ENCODE measurements around the gene SEMA3C.

SEMA3C gene

DNA sequence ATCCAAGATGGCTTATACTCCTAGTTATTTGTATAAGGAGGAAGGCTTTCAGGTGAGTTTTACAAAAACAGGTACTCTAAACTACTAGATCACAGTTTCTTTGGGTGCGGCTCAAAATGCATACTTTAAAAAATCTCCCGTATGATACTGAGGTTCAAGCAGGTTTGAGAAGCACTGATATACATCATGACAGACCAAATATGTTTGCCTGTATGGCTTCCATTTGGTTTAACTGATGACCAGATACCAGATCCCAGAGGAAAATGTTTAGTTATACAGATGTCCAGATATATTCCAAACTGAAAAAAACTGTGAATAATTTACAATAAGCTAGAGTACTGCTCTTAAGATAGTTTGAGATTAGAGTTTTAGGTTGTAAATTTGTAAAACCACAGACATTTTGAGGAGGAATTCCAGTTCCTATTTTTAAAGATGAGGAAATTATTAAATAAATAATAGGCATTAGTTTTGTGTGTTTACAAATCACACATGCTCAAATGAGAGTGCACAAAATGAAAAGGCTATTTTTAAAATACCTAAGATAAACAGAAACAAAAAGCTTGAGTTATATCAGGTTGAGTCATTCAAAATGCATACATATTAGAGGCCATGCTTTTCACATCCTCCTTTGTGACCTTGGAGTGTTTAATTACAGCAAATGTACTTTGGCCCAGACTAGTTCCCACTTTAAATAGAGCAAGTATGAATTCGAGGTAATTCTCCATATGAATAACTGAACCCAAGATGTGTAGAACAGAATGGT is 60.5 kb downstream of the SEMA3C start:
- DNase-seq: no peak
- Histone ChIP-seq H3K4me3 (ENCODE audit: insufficient read depth, low read depth, low read length, poor library complexity, severe bottlenecking) (no peak overlapping the region), H3K27ac (ENCODE audit: insufficient read depth, low read length, poor library complexity, severe bottlenecking) (no peak overlapping the region), H3K4me1 (ENCODE audit: control insufficient read depth, insufficient read depth, low read length, poor library complexity, severe bottlenecking) (no peaks in the 10 kb centered on the region), H3K27me3 (replicated peaks; ENCODE audit: control insufficient read depth, insufficient read depth, low read length, poor library complexity, severe bottlenecking) (no peaks in the 10 kb centered on the region), H3K9me3 (ENCODE audit: control insufficient read depth, low read length) (no peaks in the 10 kb centered on the region), H3K36me3 (ENCODE audit: control insufficient read depth, insufficient read depth, low read length) (no peaks in the 10 kb centered on the region)

GRCh38 chr7:80856769-80857168 is 62.1 kb downstream of the SEMA3C start:
- no peak overlapping the region for H3K27ac ChIP-seq (ENCODE audit: insufficient read depth, low read length, poor library complexity, severe bottlenecking)
- H3K27me3 ChIP-seq (replicated peaks; ENCODE audit: control insufficient read depth, insufficient read depth, low read length, poor library complexity, severe bottlenecking): no peaks in the 10 kb centered on the region
- H3K9me3 ChIP-seq (ENCODE audit: control insufficient read depth, low read length): no peaks in the 10 kb centered on the region
- no peaks in the 10 kb centered on the region for H3K36me3 ChIP-seq (ENCODE audit: control insufficient read depth, insufficient read depth, low read length)
- no peak for DNase-seq
- H3K4me3 ChIP-seq (ENCODE audit: insufficient read depth, low read depth, low read length, poor library complexity, severe bottlenecking): no peak overlapping the region
- H3K4me1 ChIP-seq (ENCODE audit: control insufficient read depth, insufficient read depth, low read length, poor library complexity, severe bottlenecking): no peaks in the 10 kb centered on the region

DNA sequence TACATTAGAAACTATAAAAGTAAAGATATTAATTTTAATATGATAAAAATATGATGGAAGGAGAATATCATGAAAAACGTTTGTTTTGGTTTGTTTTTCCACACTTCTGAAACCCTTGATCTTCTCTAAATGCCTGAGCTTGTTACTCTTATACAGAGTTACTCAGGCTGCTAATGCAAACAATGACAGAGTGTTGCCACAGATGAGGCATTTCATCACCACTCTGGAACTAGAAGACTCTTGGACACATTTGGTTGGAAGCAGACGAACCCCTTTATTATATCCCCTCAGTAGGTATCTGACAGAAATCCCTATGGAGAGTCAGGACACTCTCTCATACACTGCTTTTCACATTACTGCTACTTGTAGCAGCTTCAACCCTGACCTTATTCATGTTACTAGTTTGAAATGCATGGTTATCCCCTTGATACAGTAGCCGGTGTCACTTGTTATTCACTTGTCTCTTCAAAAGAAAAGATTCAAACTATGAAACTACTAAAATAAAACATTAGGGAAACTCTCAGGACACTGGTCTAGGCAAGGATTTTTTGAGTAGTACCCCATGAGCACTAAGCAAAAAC is 66.9 kb downstream of the SEMA3C start:
- Histone ChIP-seq H3K4me3 (ENCODE audit: insufficient read depth, low read depth, low read length, poor library complexity, severe bottlenecking) (no peak overlapping the region), H3K36me3 (ENCODE audit: control insufficient read depth, insufficient read depth, low read length) (no peaks in the 10 kb centered on the region), H3K27me3 (replicated peaks; ENCODE audit: control insufficient read depth, insufficient read depth, low read length, poor library complexity, severe bottlenecking) (no peaks in the 10 kb centered on the region), H3K9me3 (ENCODE audit: control insufficient read depth, low read length) (no peaks in the 10 kb centered on the region), H3K27ac (ENCODE audit: insufficient read depth, low read length, poor library complexity, severe bottlenecking) (no peak overlapping the region), H3K4me1 (ENCODE audit: control insufficient read depth, insufficient read depth, low read length, poor library complexity, severe bottlenecking) (no peaks in the 10 kb centered on the region)
- no peak for DNase-seq

GRCh38 chr7:80848841-80849240 is 70.0 kb downstream of the SEMA3C start:
- DNase-seq: no peak
- H3K27me3 ChIP-seq (replicated peaks; ENCODE audit: control insufficient read depth, insufficient read depth, low read length, poor library complexity, severe bottlenecking): no peaks in the 10 kb centered on the region
- no peaks in the 10 kb centered on the region for H3K9me3 ChIP-seq (ENCODE audit: control insufficient read depth, low read length)
- no peak overlapping the region for H3K27ac ChIP-seq (ENCODE audit: insufficient read depth, low read length, poor library complexity, severe bottlenecking)
- H3K4me3 ChIP-seq (ENCODE audit: insufficient read depth, low read depth, low read length, poor library complexity, severe bottlenecking): no peak overlapping the region
- no peaks in the 10 kb centered on the region for H3K4me1 ChIP-seq (ENCODE audit: control insufficient read depth, insufficient read depth, low read length, poor library complexity, severe bottlenecking)
- H3K36me3 ChIP-seq (ENCODE audit: control insufficient read depth, insufficient read depth, low read length): no peaks in the 10 kb centered on the region

DNA sequence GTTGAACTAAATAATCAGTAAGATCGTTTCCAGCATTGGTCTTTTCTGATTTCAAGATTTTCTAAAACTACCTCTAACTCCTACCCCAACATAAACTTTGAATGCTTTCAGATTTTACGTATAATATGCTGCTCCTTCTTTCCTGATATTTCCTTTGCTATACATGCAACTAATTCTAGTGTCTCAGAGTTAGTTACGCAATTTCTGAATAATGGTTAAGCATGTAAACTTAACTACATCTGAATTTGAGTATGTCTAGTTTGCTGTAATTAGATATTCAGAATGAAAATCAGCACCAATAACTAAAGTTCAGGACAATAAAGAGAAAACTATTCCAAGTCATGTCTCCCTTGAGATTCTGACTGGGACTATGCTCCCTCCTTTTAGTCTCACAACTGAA is 71.0 kb downstream of the SEMA3C start:
- no peak overlapping the region for H3K4me3 ChIP-seq (ENCODE audit: insufficient read depth, low read depth, low read length, poor library complexity, severe bottlenecking)
- H3K27me3 ChIP-seq (replicated peaks; ENCODE audit: control insufficient read depth, insufficient read depth, low read length, poor library complexity, severe bottlenecking): no peaks in the 10 kb centered on the region
- H3K27ac ChIP-seq (ENCODE audit: insufficient read depth, low read length, poor library complexity, severe bottlenecking): no peak overlapping the region
- no peak for DNase-seq
- no peaks in the 10 kb centered on the region for H3K36me3 ChIP-seq (ENCODE audit: control insufficient read depth, insufficient read depth, low read length)
- no peaks in the 10 kb centered on the region for H3K9me3 ChIP-seq (ENCODE audit: control insufficient read depth, low read length)
- no peaks in the 10 kb centered on the region for H3K4me1 ChIP-seq (ENCODE audit: control insufficient read depth, insufficient read depth, low read length, poor library complexity, severe bottlenecking)

GRCh38 chr7:80847027-80847426 is 71.8 kb downstream of the SEMA3C start:
- H3K27ac ChIP-seq (ENCODE audit: insufficient read depth, low read length, poor library complexity, severe bottlenecking): no peak overlapping the region
- DNase-seq: no peak
- no peaks in the 10 kb centered on the region for H3K9me3 ChIP-seq (ENCODE audit: control insufficient read depth, low read length)
- no peaks in the 10 kb centered on the region for H3K27me3 ChIP-seq (replicated peaks; ENCODE audit: control insufficient read depth, insufficient read depth, low read length, poor library complexity, severe bottlenecking)
- no peaks in the 10 kb centered on the region for H3K36me3 ChIP-seq (ENCODE audit: control insufficient read depth, insufficient read depth, low read length)
- no peak overlapping the region for H3K4me3 ChIP-seq (ENCODE audit: insufficient read depth, low read depth, low read length, poor library complexity, severe bottlenecking)
- no peaks in the 10 kb centered on the region for H3K4me1 ChIP-seq (ENCODE audit: control insufficient read depth, insufficient read depth, low read length, poor library complexity, severe bottlenecking)

- H3K36me3 ChIP-seq (ENCODE audit: control insufficient read depth, insufficient read depth, low read length): no peaks in the 10 kb centered on the region
- no peak for DNase-seq
- H3K27ac ChIP-seq (ENCODE audit: insufficient read depth, low read length, poor library complexity, severe bottlenecking): no peak overlapping the region
- no peaks in the 10 kb centered on the region for H3K27me3 ChIP-seq (replicated peaks; ENCODE audit: control insufficient read depth, insufficient read depth, low read length, poor library complexity, severe bottlenecking)
- H3K9me3 ChIP-seq (ENCODE audit: control insufficient read depth, low read length): no peaks in the 10 kb centered on the region
- H3K4me1 ChIP-seq (ENCODE audit: control insufficient read depth, insufficient read depth, low read length, poor library complexity, severe bottlenecking): no peaks in the 10 kb centered on the region
- H3K4me3 ChIP-seq (ENCODE audit: insufficient read depth, low read depth, low read length, poor library complexity, severe bottlenecking): no peak overlapping the region
Measured at GRCh38 chr7:80844916-80845315, 73.9 kb downstream of the SEMA3C start.

DNA sequence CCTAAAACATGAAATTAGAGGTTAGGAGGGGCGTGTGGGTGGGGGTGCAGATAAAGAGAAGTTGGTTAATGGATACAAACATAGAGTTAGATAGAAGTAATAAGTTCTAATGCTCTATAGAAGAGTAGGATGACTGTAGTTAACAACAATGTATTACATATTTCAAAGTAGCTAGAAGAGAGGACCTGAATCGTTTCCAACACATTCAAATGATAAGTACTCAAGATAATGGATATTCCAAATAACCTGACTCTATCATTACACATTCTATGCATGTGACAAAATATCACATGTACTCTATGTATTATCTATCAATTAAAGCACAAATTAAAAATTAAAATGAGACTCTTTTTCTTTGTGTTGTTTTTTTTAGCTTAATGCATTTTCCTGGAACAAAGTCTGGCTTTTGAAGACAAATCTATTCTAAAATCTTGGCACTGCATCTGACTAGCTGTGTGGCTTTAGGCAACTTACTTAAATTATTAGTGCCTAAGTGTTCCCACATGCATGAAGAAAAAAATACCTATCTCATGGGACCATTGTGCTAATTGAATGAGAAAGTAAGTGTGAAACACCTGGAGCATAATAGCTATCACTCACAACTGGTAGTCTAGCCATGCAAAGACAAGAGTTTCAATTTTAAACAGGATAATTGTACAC is 75.7 kb downstream of the SEMA3C start:
- H3K36me3 ChIP-seq (ENCODE audit: control insufficient read depth, insufficient read depth, low read length): no peaks in the 10 kb centered on the region
- no peaks in the 10 kb centered on the region for H3K4me1 ChIP-seq (ENCODE audit: control insufficient read depth, insufficient read depth, low read length, poor library complexity, severe bottlenecking)
- H3K4me3 ChIP-seq (ENCODE audit: insufficient read depth, low read depth, low read length, poor library complexity, severe bottlenecking): no peak overlapping the region
- H3K27me3 ChIP-seq (replicated peaks; ENCODE audit: control insufficient read depth, insufficient read depth, low read length, poor library complexity, severe bottlenecking): no peaks in the 10 kb centered on the region
- no peaks in the 10 kb centered on the region for H3K9me3 ChIP-seq (ENCODE audit: control insufficient read depth, low read length)
- no peak for DNase-seq
- no peak overlapping the region for H3K27ac ChIP-seq (ENCODE audit: insufficient read depth, low read length, poor library complexity, severe bottlenecking)

- Histone ChIP-seq H3K9me3 (ENCODE audit: control insufficient read depth, low read length) (no peaks in the 10 kb centered on the region), H3K4me1 (ENCODE audit: control insufficient read depth, insufficient read depth, low read length, poor library complexity, severe bottlenecking) (no peaks in the 10 kb centered on the region), H3K27me3 (replicated peaks; ENCODE audit: control insufficient read depth, insufficient read depth, low read length, poor library complexity, severe bottlenecking) (no peaks in the 10 kb centered on the region), H3K4me3 (ENCODE audit: insufficient read depth, low read depth, low read length, poor library complexity, severe bottlenecking) (no peak overlapping the region), H3K27ac (ENCODE audit: insufficient read depth, low read length, poor library complexity, severe bottlenecking) (no peak overlapping the region), H3K36me3 (ENCODE audit: control insufficient read depth, insufficient read depth, low read length) (no peaks in the 10 kb centered on the region)
- no peak for DNase-seq
Measured at GRCh38 chr7:80842022-80842790, 76.6 kb downstream of the SEMA3C start.

Data from effector memory CD4-positive, alpha-beta T cell (primary cell).